K562 (cell line): Measurements from ENCODE around the gene KCTD17. TPM values are rescaled to one million over a fixed set of nuclear protein-coding genes. Genes with fewer than 3 reads are reported as not detected.

Experiments
- ATAC-seq: fragments of 200-7000 bp; cut with Tn5 transposase; 3 replicates; pipeline ENCODE4 v1.9.1; 2020; ENCODE audit warnings: moderate library complexity
- BruUV-seq: library from RNA; stranded (reverse); fragments of 400-500 nt; replicated peaks from 2 replicates; lab custom pipeline; 2021; lab: Mats Ljungman, UMichigan
- CTCF ChIA-PET: fragments of 300-600 bp; formaldehyde crosslinking; extraction: SDS; loops from one replicate; lab custom pipeline; 2021; ENCODE audit warnings: low intra/inter-chr PET ratio; lab: Yijun Ruan, JAX
- POLR2A ChIA-PET: fragments of 300-600, 350-650 bp; sonication (Branson Sonifier 250); formaldehyde crosslinking; extraction: SDS; loops from one replicate; lab custom pipeline; 2021; ENCODE audit warnings: antibody characterized with exemption, inconsistent platforms; lab: Yijun Ruan, JAX
- DNase-seq, 4 experiments: peaks; one replicate each; pipeline versions ENCODE4 v3.0.0 to v3.0.0-alpha.2; 2011 to 2018; ENCODE audit warnings: low spot score in 3 of 4, mixed read lengths in 3 of 4; ENCODE audit errors: extremely low read depth in 1 of 4
- FAIRE-seq: peaks from 2 replicates; lab custom pipeline; 2011; peaks lifted over from hg19 to GRCh38; lab: Jason Lieb, UNC
- H2AFZ ChIP-seq: 2 replicates; pipeline ENCODE4 v1.6.0; 2011; ENCODE audit warnings: low read depth, low read length, control low read depth, inconsistent platforms
- H3K27ac ChIP-seq: fragments of 200-600 bp; 3 replicates; pipeline ENCODE4 v1.8.0; 2011; ENCODE audit warnings: low read depth, mild to moderate bottlenecking, control low read depth, inconsistent platforms, low read length, moderate library complexity, mixed read lengths; ENCODE audit errors: extremely low read depth
- H3K27me3 ChIP-seq, 2 experiments: fragments of 300-600 bp in 1 of 2; 2 replicates in 1 of 2; 3 replicates in 1 of 2; pipeline versions ENCODE4 v1.6.0 to v1.8.0; 2011; ENCODE audit warnings: inconsistent platforms in 2 of 2, low read length in 2 of 2, mild to moderate bottlenecking in 1 of 2, mixed read lengths in 1 of 2, moderate library complexity in 1 of 2; ENCODE audit not compliant: control insufficient read depth in 2 of 2, insufficient read depth in 2 of 2
- H3K36me3 ChIP-seq: fragments of 300-600 bp; 3 replicates; pipeline ENCODE4 v1.8.0; 2011; ENCODE audit warnings: mild to moderate bottlenecking, low read length, inconsistent platforms; ENCODE audit not compliant: control insufficient read depth, insufficient read depth
- H3K4me1 ChIP-seq, 2 experiments: fragments of 200-600 bp in 1 of 2; replicated peaks in 1 of 2; 2 replicates in 1 of 2; 3 replicates in 1 of 2; pipeline versions ENCODE4 v1.5.1 to v1.8.0; 2011; ENCODE audit warnings: inconsistent platforms in 2 of 2, low read length in 2 of 2, mild to moderate bottlenecking in 1 of 2, mixed read lengths in 1 of 2, moderate library complexity in 1 of 2; ENCODE audit not compliant: control insufficient read depth in 2 of 2, insufficient read depth in 2 of 2
- H3K4me2 ChIP-seq: 2 replicates; pipeline ENCODE4 v1.6.1; 2011; ENCODE audit warnings: low read length, control low read depth, inconsistent platforms, mixed read lengths; ENCODE audit not compliant: insufficient read depth
- H3K4me3 ChIP-seq: fragments of 200-600 bp; sonication (generic), shearing (Covaris generic); 2 replicates; pipeline ENCODE4 v1.5.1; 2016; ENCODE audit warnings: control low read depth, inconsistent platforms
- H3K79me2 ChIP-seq: fragments of 200-600 bp; 3 replicates; pipeline ENCODE4 v1.8.0; 2011; ENCODE audit warnings: low read length, inconsistent platforms; ENCODE audit not compliant: control insufficient read depth, insufficient read depth
- H3K9ac ChIP-seq, 2 experiments: 2 replicates each; pipeline versions ENCODE4 v1.6.0 to v1.6.1; 2011; ENCODE audit warnings: low read depth in 2 of 2, low read length in 2 of 2, control low read depth in 1 of 2, inconsistent platforms in 1 of 2, mild to moderate bottlenecking in 1 of 2, mixed read lengths in 1 of 2; ENCODE audit not compliant: insufficient read depth in 1 of 2
- H3K9me1 ChIP-seq: one replicate; pipeline ENCODE4 v1.6.0; 2011; ENCODE audit warnings: inconsistent platforms, mild to moderate bottlenecking, low read length, moderate library complexity; ENCODE audit not compliant: control insufficient read depth, insufficient read depth
- H3K9me3 ChIP-seq: replicated peaks from 2 replicates; pipeline ENCODE4 v1.5.1; 2011; ENCODE audit warnings: low read depth, low read length, inconsistent platforms; ENCODE audit not compliant: control insufficient read depth, insufficient read depth
- H4K20me1 ChIP-seq: replicated peaks from 2 replicates; pipeline ENCODE4 v1.6.1; 2011; ENCODE audit warnings: low read length, inconsistent platforms, mixed read lengths; ENCODE audit not compliant: control insufficient read depth, insufficient read depth
- ATF7 ChIP-seq: fragments of 450-650 bp; IDR thresholded peaks from 2 replicates; pipeline ENCODE4 v1.7.1; 2014; ENCODE audit warnings: mild to moderate bottlenecking, moderate library complexity
- CGGBP1 ChIP-seq: fragments of 250-450 bp; sonication (Bioruptor Pico); IDR thresholded peaks from 2 replicates; pipeline ENCODE4 v1.9.0; 2021; ENCODE audit warnings: mild to moderate bottlenecking
- DIDO1 ChIP-seq: fragments of 450-650 bp; IDR thresholded peaks from 2 replicates; pipeline ENCODE4 v1.6.1; 2016; ENCODE audit warnings: low read depth, missing biosample characterization, missing genetic modification characterization
- ETV5 ChIP-seq: sonication (generic); formaldehyde crosslinking; IDR thresholded peaks from 2 replicates; pipeline ENCODE4 v1.4.0; 2020; ENCODE audit warnings: low read depth, mild to moderate bottlenecking, missing genetic modification reagents
- KAT7 ChIP-seq: sonication (generic); formaldehyde crosslinking; IDR thresholded peaks from 2 replicates; pipeline ENCODE4 v1.8.0; 2022; ENCODE audit warnings: missing genetic modification reagents, mild to moderate bottlenecking, borderline replicate concordance
- PHF21A ChIP-seq: fragments of 450-650 bp; IDR thresholded peaks from 2 replicates; pipeline ENCODE4 v1.6.1; 2017; ENCODE audit warnings: low read depth, borderline replicate concordance
- RBFOX2 ChIP-seq: fragments of 200-400 bp; formaldehyde crosslinking; IDR thresholded peaks from 2 replicates; pipeline ENCODE4 v1.6.1; 2017; ENCODE audit warnings: low read depth, mild to moderate bottlenecking, low read length, moderate library complexity
- SIN3B ChIP-seq: fragments of 450-650 bp; IDR thresholded peaks from 2 replicates; pipeline ENCODE4 v1.6.1; 2017; ENCODE audit warnings: low read depth, mild to moderate bottlenecking, moderate library complexity
- SMAD1 ChIP-seq: fragments of 150-350 bp; IDR thresholded peaks from 2 replicates; pipeline ENCODE4 v1.6.1; 2014; ENCODE audit warnings: low read length, low read depth; ENCODE audit not compliant: partially characterized antibody
- THRA ChIP-seq: fragments of 450-650 bp; IDR thresholded peaks from 2 replicates; pipeline ENCODE4 v1.6.1; 2017; ENCODE audit warnings: mild to moderate bottlenecking, moderate library complexity
- WHSC1 ChIP-seq: IDR thresholded peaks from one replicate; pipeline ENCODE4 v1.6.1; 2012; ENCODE audit warnings: low read length, control low read depth, inconsistent platforms
- ZBTB33 ChIP-seq: sonication (generic); formaldehyde crosslinking; IDR thresholded peaks from 2 replicates; pipeline ENCODE4 v1.8.1; 2023; ENCODE audit warnings: mild to moderate bottlenecking, missing genetic modification reagents
- ZNF431 ChIP-seq: sonication (generic); formaldehyde crosslinking; IDR thresholded peaks from 2 replicates; pipeline ENCODE4 v1.8.0; 2022; ENCODE audit warnings: mild to moderate bottlenecking, missing genetic modification reagents
- ZNF507 ChIP-seq: conservative IDR thresholded peaks from 2 replicates; pipeline ENCODE4 v1.6.1; 2017; ENCODE audit warnings: missing genetic modification characterization, missing compliant biosample characterization
- WGBS: fragments of 100-300 bp; shearing (Covaris generic); methylation state at CpG from one replicate; pipeline ENCODE4 v1.1.6; 2016; ENCODE audit warnings: low coverage, mixed read lengths; ENCODE audit not compliant: insufficient coverage; ENCODE audit errors: missing lambda C conversion rate; 5-methylcytosine and 5-hydroxymethylcytosine counted together
- in situ Hi-C: fragments of 300-500 bp; cut with MboI; formaldehyde crosslinking; loops from 4 replicates; pipeline ENCODE4 v1.15.0; 2018; ENCODE audit warnings: inconsistent platforms, mixed read lengths
- intact Hi-C: fragments of 100-400 bp; cut with micrococcal nuclease; formaldehyde crosslinking; loops from 2 replicates; pipeline ENCODE4 v1.14.2; 2022
- polyA plus RNA-seq, 8 experiments: library from polyadenylated mRNA; depleted of rRNA in 4 of 8; stranded (reverse) in 5 of 8; unstranded in 3 of 8; fragments of >200 nt; fragmentation: Nextera tagmentation in 2 of 8; fragmentation: Illumina TruSeq in 1 of 8; extraction: Ambion mirVana in 2 of 8; extraction: Trizol in 1 of 8; gene quantifications; 2 replicates each; pipeline versions ENCODE4 v1.2.1 to v1.2.3, GENCODE V29; 2011 to 2014; ENCODE audit warnings: inconsistent platforms in 1 of 8, missing spikeins in 1 of 8
- total RNA-seq, 7 experiments: library from RNA; depleted of rRNA in 6 of 7; stranded (reverse); fragments of >200 nt in 6 of 7; fragmentation: Illumina TruSeq in 2 of 7; extraction: Trizol in 2 of 7; gene quantifications; 2 replicates each; pipeline versions ENCODE4 v1.2.1 to v1.2.3, GENCODE V29; 2011 to 2021; ENCODE audit warnings: low replicate concordance in 1 of 7
- TF ChIP-seq, protein P1 (sequence below): sonication (generic); formaldehyde crosslinking; IDR thresholded peaks from 2 replicates; pipeline ENCODE4 v1.9.0; 2022; ENCODE audit warnings: mild to moderate bottlenecking, missing genetic modification reagents

Gene KCTD17
- total and polyA plus RNA-seq, 9 of the 15 experiments (the other 6 are each of a cell fraction or from before 2014, with no cell fraction given): 0.22 to 0.90 (median 0.49) TPM; not detected in 2

DNA sequence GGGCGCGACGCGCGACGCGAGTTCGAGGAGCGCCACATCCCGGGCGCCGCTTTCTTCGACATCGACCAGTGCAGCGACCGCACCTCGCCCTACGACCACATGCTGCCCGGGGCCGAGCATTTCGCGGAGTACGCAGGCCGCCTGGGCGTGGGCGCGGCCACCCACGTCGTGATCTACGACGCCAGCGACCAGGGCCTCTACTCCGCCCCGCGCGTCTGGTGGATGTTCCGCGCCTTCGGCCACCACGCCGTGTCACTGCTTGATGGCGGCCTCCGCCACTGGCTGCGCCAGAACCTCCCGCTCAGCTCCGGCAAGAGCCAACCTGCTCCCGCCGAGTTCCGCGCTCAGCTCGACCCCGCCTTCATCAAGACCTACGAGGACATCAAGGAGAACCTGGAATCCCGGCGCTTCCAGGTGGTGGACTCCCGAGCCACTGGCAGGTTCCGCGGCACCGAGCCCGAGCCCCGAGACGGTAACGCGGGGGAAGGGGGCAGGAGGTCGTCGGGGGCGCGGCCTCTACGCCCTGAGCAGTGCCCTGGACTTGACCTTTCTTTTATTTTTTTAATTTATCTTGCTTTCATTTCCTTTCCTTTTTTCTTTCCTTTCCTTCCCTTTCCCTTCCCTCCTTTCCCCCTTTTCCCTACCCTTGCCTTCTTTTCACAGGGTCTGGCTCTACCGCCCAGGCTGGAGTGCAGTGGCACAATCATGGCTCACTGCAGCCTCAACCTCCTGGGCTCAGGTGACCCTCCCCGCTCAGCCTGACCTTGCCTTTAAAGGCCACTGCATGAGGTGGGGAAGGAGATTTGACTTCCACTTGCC is 27.0 kb upstream of the KCTD17 start:
- no peaks in the 10 kb centered on the region for H3K9me3 ChIP-seq
- 96% methylated on average over 11 of the region's 71 CpGs for WGBS
- H3K4me3 ChIP-seq: no peak overlapping the region
- no peaks in the 10 kb centered on the region for H4K20me1 ChIP-seq
- no peak for ATAC-seq
- ChIA-PET CTCF (no interaction called here), POLR2A (interaction anchor here (0.6 kb wide), 1 partner anchor 65 kb away, joined by 3 read pairs; no protein-coding TSS in a partner anchor)
- H3K9ac ChIP-seq: no peak overlapping the region
- DNase-seq: no peak
- no peak overlapping the region for H3K4me2 ChIP-seq
- BruUV-seq: no TSS peak
- H3K4me1 ChIP-seq: peaks cover 0 to 26% of the 10 kb centered on the region in 2 experiments; a peak in 3 of 5 replicates
- H2AFZ ChIP-seq: no peak overlapping the region
- intact Hi-C loops: no loop called here
- H3K79me2 ChIP-seq: peaks cover 32% of the 10 kb centered on the region
- peaks cover 56% of the 10 kb centered on the region; the same call in 2 of the 3 replicates for H3K36me3 ChIP-seq
- no peak overlapping the region for H3K27ac ChIP-seq
- H3K27me3 ChIP-seq: no peaks in the 10 kb centered on the region
- in situ Hi-C loops: no loop called here
- H3K9me1 ChIP-seq: no peaks in the 10 kb centered on the region
- FAIRE-seq: no peak
- TF ChIP-seq WHSC1 (no peak), CGGBP1 (CRISPR knock-in tag) (no peak), ZNF431 (CRISPR knock-in tag) (no peak), SIN3B (no peak), KAT7 (CRISPR knock-in tag) (no peak), DIDO1 (tag) (no peak), SMAD1 (no peak), ZBTB33 (CRISPR knock-in tag) (peak; percentile 49; the same call in 1 of the 2 replicates), PHF21A (no peak), THRA (no peak), ZNF507 (no peak), RBFOX2 (peak; percentile 50; the same call in 1 of the 2 replicates), ATF7 (no peak), ETV5 (no peak)
- TF ChIP-seq, protein P1, sequence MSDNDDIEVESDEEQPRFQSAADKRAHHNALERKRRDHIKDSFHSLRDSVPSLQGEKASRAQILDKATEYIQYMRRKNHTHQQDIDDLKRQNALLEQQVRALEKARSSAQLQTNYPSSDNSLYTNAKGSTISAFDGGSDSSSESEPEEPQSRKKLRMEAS (CRISPR knock-in tag): no peak
